A673 (cell line): ENCODE measurements around the gene ZNF579. TPM values are rescaled to one million over a fixed set of nuclear protein-coding genes. Genes with fewer than 3 reads are reported as not detected.
"Not testable (repeated sequence)": the region's sequence is repeated elsewhere in the genome, so short reads cannot be mapped to it uniquely, and the experiment has no call there.

ENCODE experiments used
- BruUV-seq: library from RNA; stranded (reverse); fragments of 400-500 nt; replicated peaks from 2 replicates; lab custom pipeline; 2021; lab: Mats Ljungman, UMichigan
- CTCF ChIA-PET: fragments of 300-600 bp; sonication (Branson Sonifier 250); formaldehyde crosslinking; loops from one replicate; lab custom pipeline; 2022; ENCODE audit warnings: antibody characterized with exemption; lab: Charles Lee
- POLR2A ChIA-PET: fragments of 300-600 bp; sonication (Branson Sonifier 250); formaldehyde crosslinking; loops from one replicate; lab custom pipeline; 2022; ENCODE audit warnings: antibody characterized with exemption; ENCODE audit not compliant: low non-redundant PET; lab: Charles Lee
- DNase-seq: peaks from one replicate; pipeline ENCODE4 v3.0.0-alpha.2; 2015; ENCODE audit warnings: low spot score
- H3K27ac ChIP-seq: fragments of 200-600 bp; sonication (generic); 2 replicates; pipeline ENCODE4 v1.5.1; 2016; ENCODE audit warnings: mixed run types, low read depth, mild to moderate bottlenecking, mixed read lengths, antibody characterized with exemption, low read length; ENCODE audit not compliant: poor library complexity, severe bottlenecking
- H3K27me3 ChIP-seq: fragments of 200-600 bp; sonication (generic); replicated peaks from 2 replicates; pipeline ENCODE4 v1.6.1; 2017; ENCODE audit warnings: mixed run types, low read depth, mild to moderate bottlenecking, mixed read lengths, antibody characterized with exemption, low read length; ENCODE audit not compliant: insufficient read depth, poor library complexity
- H3K36me3 ChIP-seq: fragments of 200-600 bp; sonication (generic); 2 replicates; pipeline ENCODE4 v1.6.1; 2016; ENCODE audit warnings: mixed run types, mild to moderate bottlenecking, mixed read lengths, antibody characterized with exemption, low read length; ENCODE audit not compliant: insufficient read depth, poor library complexity, severe bottlenecking
- H3K4me1 ChIP-seq: fragments of 200-600 bp; sonication (generic); 2 replicates; pipeline ENCODE4 v1.6.1; 2017; ENCODE audit warnings: mixed run types, mild to moderate bottlenecking, mixed read lengths, antibody characterized with exemption, low read length; ENCODE audit not compliant: insufficient read depth, poor library complexity, severe bottlenecking
- H3K4me3 ChIP-seq: fragments of 200-600 bp; sonication (generic); 2 replicates; pipeline ENCODE4 v1.5.1; 2016; ENCODE audit warnings: low read depth, mixed run types, mild to moderate bottlenecking, mixed read lengths, low read length; ENCODE audit not compliant: poor library complexity, severe bottlenecking
- H3K9me3 ChIP-seq: fragments of 200-600 bp; sonication (generic); 2 replicates; pipeline ENCODE4 v1.6.1; 2016; ENCODE audit warnings: mixed run types, low read depth, mild to moderate bottlenecking, mixed read lengths, antibody characterized with exemption, low read length; ENCODE audit not compliant: poor library complexity, severe bottlenecking
- CTCF ChIP-seq: fragments of 300-800, 200-600 bp; sonication (generic); conservative IDR thresholded peaks from 2 replicates; pipeline ENCODE4 v1.5.1; 2017; ENCODE audit warnings: low read depth, mild to moderate bottlenecking, antibody characterized with exemption, low read length, moderate library complexity, mixed read lengths
- EZH2 ChIP-seq: fragments of 200-600 bp; sonication (generic); IDR thresholded peaks from 2 replicates; pipeline ENCODE4 v1.6.1; 2017; ENCODE audit warnings: borderline replicate concordance, low read depth, mild to moderate bottlenecking, mixed read lengths, antibody characterized with exemption, low read length; ENCODE audit not compliant: poor library complexity, severe bottlenecking
- intact Hi-C: fragments of 100-400 bp; cut with micrococcal nuclease; formaldehyde crosslinking; loops from one replicate; pipeline ENCODE4 v1.10.0; 2022; ENCODE audit not compliant: unreplicated experiment
- total RNA-seq: library from RNA; stranded (reverse); gene quantifications from 2 replicates; pipeline ENCODE4 v1.2.3, GENCODE V29; 2021

The ZNF579 gene
- total RNA-seq, 1 experiment from 2014 or later = 27.5 TPM

- POLR2A ChIA-PET = no interaction called here
- Histone ChIP-seq H3K27me3 (no peaks in the 10 kb centered on the region), H3K36me3 (no peaks in the 10 kb centered on the region), H3K4me1 (no peaks in the 10 kb centered on the region), H3K9me3 (no peaks in the 10 kb centered on the region), H3K27ac (no peak overlapping the region), H3K4me3 (no peak overlapping the region)
- DNase-seq = no peak
- intact Hi-C loops = no loop called here
- no peak for TF ChIP-seq EZH2
- no peak for TF ChIP-seq CTCF
- CTCF ChIA-PET = no interaction called here
- no TSS peak for BruUV-seq
These were observed 44.3 kb downstream of the ZNF579 start for GRCh38 chr19:55536366-55536765.

- no peaks in the 10 kb centered on the region for H3K36me3 ChIP-seq
- DNase-seq = no peak
- ChIA-PET POLR2A (no interaction called here), CTCF (no interaction called here)
- H3K4me1 ChIP-seq = no peaks in the 10 kb centered on the region
- H3K4me3 ChIP-seq = no peak overlapping the region
- TF ChIP-seq EZH2 = no peak
- no peak for TF ChIP-seq CTCF
- no peak overlapping the region for H3K27ac ChIP-seq
- intact Hi-C loops = no loop called here
- no peaks in the 10 kb centered on the region for H3K27me3 ChIP-seq
- BruUV-seq = no TSS peak
- H3K9me3 ChIP-seq = no peaks in the 10 kb centered on the region
These were observed 44.7 kb downstream of the ZNF579 start for GRCh38 chr19:55535965-55536350.

- no peaks in the 10 kb centered on the region for H3K4me1 ChIP-seq
- no peaks in the 10 kb centered on the region for H3K9me3 ChIP-seq
- no peak for TF ChIP-seq CTCF
- TF ChIP-seq EZH2 = no peak
- POLR2A ChIA-PET = interaction anchor here (0.7 kb wide), 1 partner anchor 36 kb away, joined by 17 read pairs; no protein-coding TSS in a partner anchor
- intact Hi-C loops = no loop called here
- no peak overlapping the region for H3K27ac ChIP-seq
- CTCF ChIA-PET = interaction anchor here (0.6 kb wide), 2 partner anchors 83 to 376 kb away, joined by 4 to 6 read pairs; no protein-coding TSS in a partner anchor
- H3K27me3 ChIP-seq = no peaks in the 10 kb centered on the region
- no peak overlapping the region for H3K4me3 ChIP-seq
- BruUV-seq = no TSS peak
- H3K36me3 ChIP-seq = no peaks in the 10 kb centered on the region
- DNase-seq = no peak
These were observed 45.3 kb downstream of the ZNF579 start for GRCh38 chr19:55535173-55535964.

GRCh38 chr19:55534280-55534679 is 46.4 kb downstream of the ZNF579 start:
- H3K4me1 ChIP-seq, H3K9me3 ChIP-seq, H3K4me3 ChIP-seq, BruUV-seq, CTCF ChIA-PET, H3K27me3 ChIP-seq, DNase-seq, intact Hi-C loops, H3K27ac ChIP-seq, H3K36me3 ChIP-seq: not testable (repeated sequence)
- POLR2A ChIA-PET = interaction anchor here (0.7 kb wide), 1 partner anchor 35 kb away, joined by 17 read pairs; no protein-coding TSS in a partner anchor
